NCI-H2196 (cell line): ENCODE results near the gene NDUFB4.
"Not testable (repeated sequence)": the region's sequence is repeated elsewhere in the genome, so short reads cannot be mapped to it uniquely, and the experiment has no call there.

ENCODE experiments used
- DNase-seq: peaks from one replicate; lab custom pipeline; 2025; ENCODE audit not compliant: unreplicated experiment; lab: John Stamatoyannopoulos, UW

The NDUFB4 gene

GRCh38 chr3:120637851-120638559, 41.9 kb downstream of the NDUFB4 start:
- DNase-seq: no peak

DNA sequence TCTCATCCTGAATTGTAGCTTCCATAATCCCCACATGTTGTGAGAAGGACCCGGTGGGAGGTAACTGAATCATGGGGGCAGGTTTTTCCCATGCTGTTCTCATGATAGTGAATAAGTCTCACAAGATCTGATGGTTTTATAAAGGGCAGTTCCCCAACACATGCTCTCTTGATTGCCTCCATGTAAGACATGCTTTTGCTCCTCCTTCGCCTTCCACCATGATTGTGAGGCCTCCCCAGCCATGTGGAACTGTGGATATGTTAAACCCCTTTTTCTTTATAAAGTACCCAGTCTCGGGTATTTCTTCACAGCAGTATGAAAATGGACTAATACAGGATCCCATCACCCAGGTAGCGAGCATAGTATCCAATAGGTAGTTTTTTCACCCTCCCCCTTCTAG, 42.7 kb downstream of the NDUFB4 start:
- DNase-seq: not testable (repeated sequence)

GRCh38 chr3:120640231-120640630, 44.1 kb downstream of the NDUFB4 start:
- no peak for DNase-seq

GRCh38 chr3:120641696-120642246, 45.6 kb downstream of the NDUFB4 start:
- no peak for DNase-seq

DNA sequence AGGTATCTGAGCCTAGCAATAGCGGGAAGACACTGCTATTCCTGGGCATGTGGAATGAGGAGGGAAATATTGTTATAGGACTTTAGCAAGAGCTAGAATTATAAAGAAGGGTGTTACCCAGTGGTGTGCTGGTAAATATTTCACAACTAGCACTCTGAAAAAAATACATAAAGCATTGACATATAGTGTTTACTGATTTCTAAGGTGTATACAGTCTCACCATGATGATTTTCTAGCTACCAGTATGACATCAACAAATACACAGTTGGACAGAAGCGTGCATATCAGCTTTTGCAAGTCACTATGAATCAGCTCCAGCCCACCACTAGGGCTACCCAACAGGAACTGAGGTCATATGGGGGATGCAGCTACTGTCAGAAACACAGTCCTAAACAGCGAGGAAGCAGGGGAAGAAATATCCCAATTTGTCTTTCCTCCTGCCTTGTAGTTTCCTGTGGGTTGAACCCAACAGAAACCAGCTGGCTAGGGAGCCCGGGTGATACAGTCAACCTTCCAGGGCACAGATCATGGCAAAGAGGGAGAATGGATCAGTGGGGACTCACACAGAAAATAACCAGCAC, 46.3 kb downstream of the NDUFB4 start:
- no peak for DNase-seq

GRCh38 chr3:120645083-120645845, 49.1 kb downstream of the NDUFB4 start:
- no peak for DNase-seq

- no peak for DNase-seq
Observed at GRCh38 chr3:120646771-120647432, 50.8 kb downstream of the NDUFB4 start.

GRCh38 chr3:120648290-120648689, 52.2 kb downstream of the NDUFB4 start:
- DNase-seq: no peak

DNA sequence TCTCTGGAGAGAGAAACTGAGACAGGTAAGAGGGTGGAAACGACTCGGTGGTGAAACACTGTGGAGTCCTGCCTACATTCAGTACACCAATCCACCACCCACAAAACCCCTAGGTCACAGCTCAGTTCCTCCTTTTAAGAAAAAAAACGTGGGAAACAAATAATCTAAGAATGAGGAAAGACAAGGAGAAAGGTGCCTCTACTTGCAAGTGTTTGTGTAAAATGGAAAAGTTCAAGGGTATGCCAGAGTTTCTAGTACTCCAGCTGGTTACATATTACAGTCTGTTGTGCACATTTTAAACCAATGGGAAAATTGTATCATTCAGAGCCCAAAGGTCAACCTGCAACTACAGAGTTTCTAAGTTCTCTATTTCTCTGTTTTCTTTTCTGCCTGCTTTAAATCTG, 53.7 kb downstream of the NDUFB4 start:
- no peak for DNase-seq

GRCh38 chr3:120650311-120650710, 54.2 kb downstream of the NDUFB4 start:
- no peak for DNase-seq
